Stimulated activated memory B cell treated with anti-CD40 and anti-IgM and Interleukin-4, amounts not matched to agents 10 μg/mL and 1 μg/mL and 100 μg/mL, for 72 hours (primary cell): ENCODE data around the gene TM4SF18.

ENCODE experiments used
- ATAC-seq: fragments of 150-1000 bp; cut with Tn5 transposase; 2 replicates; pipeline ENCODE4 v1.10.0; 2021
- H3K27ac Mint-ChIP-seq: one replicate; pipeline ENCODE4 v1.8.0; 2022; ENCODE audit warnings: mild to moderate bottlenecking, mixed read lengths
- H3K27me3 Mint-ChIP-seq: one replicate; pipeline ENCODE4 v1.8.0; 2022; ENCODE audit warnings: mixed read lengths
- H3K36me3 Mint-ChIP-seq: one replicate; pipeline ENCODE4 v1.8.0; 2022; ENCODE audit warnings: mixed read lengths
- H3K4me1 Mint-ChIP-seq: one replicate; pipeline ENCODE4 v1.8.0; 2022; ENCODE audit warnings: mixed read lengths
- H3K4me3 Mint-ChIP-seq: one replicate; pipeline ENCODE4 v1.8.0; 2022; ENCODE audit warnings: mild to moderate bottlenecking, moderate library complexity, mixed read lengths
- H3K9me3 Mint-ChIP-seq: one replicate; pipeline ENCODE4 v1.8.0; 2022; ENCODE audit warnings: mixed read lengths

TM4SF18 gene

GRCh38 chr3:149371723-149372114, 38.3 kb upstream of the TM4SF18 start:
- Mint-ChIP-seq H3K27me3 (peaks cover 35% of the 10 kb centered on the region), H3K36me3 (no peaks in the 10 kb centered on the region), H3K9me3 (no peaks in the 10 kb centered on the region)

GRCh38 chr3:149371001-149371722, 37.7 kb upstream of the TM4SF18 start:
- Mint-ChIP-seq H3K4me1 (no peaks in the 10 kb centered on the region), H3K27ac (no peak overlapping the region), H3K9me3 (no peaks in the 10 kb centered on the region), H3K36me3 (no peaks in the 10 kb centered on the region), H3K27me3 (peaks cover 34% of the 10 kb centered on the region), H3K4me3 (no peak overlapping the region)
- no peak for ATAC-seq

More at GRCh38 chr3:149371723-149372114, 38.3 kb upstream of the TM4SF18 start:
- no peaks in the 10 kb centered on the region for H3K4me1 Mint-ChIP-seq
- no peak overlapping the region for H3K4me3 Mint-ChIP-seq
- ATAC-seq, result no peak
- no peak overlapping the region for H3K27ac Mint-ChIP-seq

DNA sequence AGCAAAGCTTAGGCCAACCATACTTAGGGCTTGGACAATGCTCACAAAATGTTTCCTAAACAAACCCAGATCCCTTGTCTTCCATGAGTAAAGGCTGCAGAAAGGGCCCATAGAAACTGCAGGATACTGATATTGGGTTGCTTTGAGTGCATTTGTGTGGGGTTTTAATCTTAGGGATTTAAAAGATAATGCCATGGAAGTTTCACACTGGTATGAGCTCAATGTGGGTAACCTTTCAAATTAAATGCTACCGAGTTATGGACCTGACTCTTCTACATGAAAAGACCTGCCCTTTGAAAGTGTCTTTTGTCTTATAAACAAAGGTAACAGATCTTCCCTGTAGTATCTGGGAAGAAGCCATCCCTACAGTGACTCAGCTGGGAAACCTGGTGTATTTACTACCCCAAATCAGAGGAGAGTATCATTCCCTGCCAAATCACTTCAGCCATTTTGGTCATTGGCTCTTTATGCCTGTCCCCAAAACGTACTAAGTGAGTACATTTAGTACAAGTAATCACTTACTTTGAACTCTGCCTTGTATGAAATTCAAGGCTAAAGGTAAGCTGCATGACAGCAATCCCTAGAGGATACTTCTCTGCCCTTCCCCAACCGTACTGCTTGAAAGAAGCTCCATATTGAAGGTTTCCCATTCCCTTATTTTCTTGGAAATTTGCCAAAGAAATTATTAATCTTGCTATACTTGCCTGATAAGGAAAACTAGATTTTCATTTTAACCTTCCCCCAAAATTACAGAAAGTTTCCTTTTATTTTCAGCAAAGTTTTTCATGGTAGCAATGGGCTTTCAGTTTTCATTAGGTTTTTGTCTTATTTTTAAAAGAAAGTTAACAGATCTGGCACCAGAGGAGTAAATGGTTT, 36.8 kb upstream of the TM4SF18 start:
- Mint-ChIP-seq H3K36me3 (no peaks in the 10 kb centered on the region), H3K4me3 (no peak overlapping the region), H3K9me3 (no peaks in the 10 kb centered on the region), H3K27me3 (peaks cover 36% of the 10 kb centered on the region), H3K27ac (no peak overlapping the region), H3K4me1 (no peaks in the 10 kb centered on the region)
- no peak for ATAC-seq

DNA sequence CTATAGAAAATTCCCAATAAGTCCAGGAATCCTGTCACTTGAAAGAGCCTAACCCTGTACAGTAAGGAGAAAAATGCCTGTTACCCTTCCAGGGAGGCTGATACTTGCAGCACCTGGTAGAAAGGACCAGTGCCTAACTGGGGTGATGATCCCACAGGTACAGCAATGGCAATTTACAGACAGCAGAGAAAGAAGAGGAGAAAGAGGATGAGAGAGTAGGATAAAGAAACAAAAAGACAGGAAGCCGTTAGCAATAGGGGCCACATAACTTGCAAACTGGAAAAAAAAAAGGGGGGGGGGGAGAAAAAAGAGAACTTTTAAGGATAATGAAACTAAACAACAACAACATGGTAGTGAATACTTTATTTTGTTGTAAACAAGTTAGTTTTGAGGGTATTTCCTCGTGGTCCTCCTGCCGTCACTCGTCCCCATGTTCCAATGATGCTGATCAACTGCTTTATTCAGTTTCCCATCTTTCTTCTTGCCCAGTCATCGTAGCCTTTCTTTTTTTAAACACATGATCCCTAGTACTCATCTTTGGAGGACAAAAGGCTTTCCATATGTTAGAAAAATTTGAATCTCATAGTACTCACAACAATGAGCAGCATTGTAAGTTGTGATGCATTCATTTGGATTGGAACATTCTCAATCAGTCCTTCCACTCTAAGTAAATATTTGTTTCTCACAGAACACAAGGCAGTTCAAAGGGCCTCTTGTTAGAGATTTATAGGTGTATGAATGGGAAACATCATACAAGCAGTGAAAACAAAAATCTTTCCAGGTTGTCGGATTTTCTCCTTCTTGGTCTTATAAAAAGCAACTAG, 35.5 kb upstream of the TM4SF18 start:
- H3K27ac Mint-ChIP-seq, result no peak overlapping the region
- no peaks in the 10 kb centered on the region for H3K9me3 Mint-ChIP-seq

GRCh38 chr3:149368201-149368673, 34.8 kb upstream of the TM4SF18 start:
- no peaks in the 10 kb centered on the region for H3K36me3 Mint-ChIP-seq
- H3K4me1 Mint-ChIP-seq, result no peaks in the 10 kb centered on the region
- H3K4me3 Mint-ChIP-seq, result no peak overlapping the region
- no peak overlapping the region for H3K27ac Mint-ChIP-seq
- H3K9me3 Mint-ChIP-seq, result no peaks in the 10 kb centered on the region
- ATAC-seq, result no peak
- peaks cover 34% of the 10 kb centered on the region for H3K27me3 Mint-ChIP-seq

More for the DNA sequence above, 35.5 kb upstream of the TM4SF18 start:
- Mint-ChIP-seq H3K4me1 (no peaks in the 10 kb centered on the region), H3K27me3 (peaks cover 34% of the 10 kb centered on the region), H3K4me3 (no peak overlapping the region), H3K36me3 (no peaks in the 10 kb centered on the region)
- no peak for ATAC-seq

GRCh38 chr3:149366941-149367840, 33.8 kb upstream of the TM4SF18 start:
- Mint-ChIP-seq H3K27ac (no peak overlapping the region), H3K4me3 (no peak overlapping the region), H3K36me3 (no peaks in the 10 kb centered on the region), H3K9me3 (no peaks in the 10 kb centered on the region), H3K4me1 (no peaks in the 10 kb centered on the region), H3K27me3 (peaks cover 35% of the 10 kb centered on the region)
- no peak for ATAC-seq

DNA sequence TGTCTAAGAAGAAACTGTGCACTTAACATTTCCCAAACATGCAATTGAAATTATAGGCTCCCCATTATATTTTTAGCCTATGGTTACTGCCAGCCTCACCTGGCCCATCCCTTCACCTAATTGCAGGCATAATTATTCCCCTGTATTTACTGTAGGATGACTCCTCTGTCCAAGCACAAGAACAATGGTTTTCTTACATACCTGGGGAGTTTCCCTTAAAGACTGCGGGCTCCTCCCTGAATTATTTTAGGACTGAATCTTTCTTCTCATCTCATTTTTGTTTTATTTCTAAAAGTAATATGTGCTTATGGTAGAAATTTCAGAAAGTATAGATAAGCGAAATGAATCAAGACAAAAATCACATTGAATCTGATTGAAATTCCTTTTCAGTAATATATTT, 32.6 kb upstream of the TM4SF18 start:
- H3K36me3 Mint-ChIP-seq, result no peaks in the 10 kb centered on the region
- H3K27me3 Mint-ChIP-seq, result peaks cover 41% of the 10 kb centered on the region
- H3K9me3 Mint-ChIP-seq, result no peaks in the 10 kb centered on the region
- ATAC-seq, result no peak
- H3K27ac Mint-ChIP-seq, result no peak overlapping the region
- H3K4me3 Mint-ChIP-seq, result no peak overlapping the region
- no peaks in the 10 kb centered on the region for H3K4me1 Mint-ChIP-seq

- Mint-ChIP-seq H3K27me3 (peaks cover 36% of the 10 kb centered on the region), H3K9me3 (no peaks in the 10 kb centered on the region), H3K27ac (no peak overlapping the region), H3K4me3 (no peak overlapping the region), H3K36me3 (no peaks in the 10 kb centered on the region), H3K4me1 (no peaks in the 10 kb centered on the region)
- no peak for ATAC-seq
Observed at GRCh38 chr3:149364624-149365023, 31.2 kb upstream of the TM4SF18 start.

GRCh38 chr3:149363053-149363452, 29.6 kb upstream of the TM4SF18 start:
- Mint-ChIP-seq H3K36me3 (no peaks in the 10 kb centered on the region), H3K27ac (no peak overlapping the region), H3K4me1 (no peaks in the 10 kb centered on the region), H3K4me3 (no peak overlapping the region), H3K9me3 (no peaks in the 10 kb centered on the region), H3K27me3 (peaks cover 44% of the 10 kb centered on the region)
- ATAC-seq, result no peak

GRCh38 chr3:149362366-149362765, 28.9 kb upstream of the TM4SF18 start:
- H3K27ac Mint-ChIP-seq, result no peak overlapping the region
- H3K36me3 Mint-ChIP-seq, result no peaks in the 10 kb centered on the region
- ATAC-seq, result no peak
- no peaks in the 10 kb centered on the region for H3K4me1 Mint-ChIP-seq
- H3K4me3 Mint-ChIP-seq, result no peak overlapping the region
- H3K27me3 Mint-ChIP-seq, result peaks cover 39% of the 10 kb centered on the region
- no peaks in the 10 kb centered on the region for H3K9me3 Mint-ChIP-seq

DNA sequence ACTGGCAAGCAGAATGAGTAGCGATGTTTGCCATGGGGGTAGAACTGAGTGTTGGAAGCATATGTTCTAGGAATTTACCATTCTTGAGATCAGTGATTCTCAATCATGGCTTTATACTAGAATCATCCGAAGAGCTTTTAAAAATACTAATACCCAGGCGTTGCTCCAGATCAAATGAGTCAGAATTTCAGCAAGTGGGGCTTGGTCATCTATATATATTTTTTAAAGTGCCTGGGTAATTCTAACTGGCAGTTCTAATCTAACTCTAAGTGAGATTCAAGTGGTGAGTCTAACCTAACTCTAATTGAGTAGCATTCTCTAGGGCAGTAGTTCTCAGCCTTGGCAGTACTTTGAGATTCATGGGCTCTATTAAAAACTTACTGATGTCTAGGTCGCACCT, 23.2 kb upstream of the TM4SF18 start:
- no peak for ATAC-seq
- H3K4me3 Mint-ChIP-seq, result no peak overlapping the region
- peaks cover 27% of the 10 kb centered on the region for H3K27me3 Mint-ChIP-seq
- H3K4me1 Mint-ChIP-seq, result no peaks in the 10 kb centered on the region
- no peaks in the 10 kb centered on the region for H3K36me3 Mint-ChIP-seq
- H3K27ac Mint-ChIP-seq, result no peak overlapping the region
- no peaks in the 10 kb centered on the region for H3K9me3 Mint-ChIP-seq

DNA sequence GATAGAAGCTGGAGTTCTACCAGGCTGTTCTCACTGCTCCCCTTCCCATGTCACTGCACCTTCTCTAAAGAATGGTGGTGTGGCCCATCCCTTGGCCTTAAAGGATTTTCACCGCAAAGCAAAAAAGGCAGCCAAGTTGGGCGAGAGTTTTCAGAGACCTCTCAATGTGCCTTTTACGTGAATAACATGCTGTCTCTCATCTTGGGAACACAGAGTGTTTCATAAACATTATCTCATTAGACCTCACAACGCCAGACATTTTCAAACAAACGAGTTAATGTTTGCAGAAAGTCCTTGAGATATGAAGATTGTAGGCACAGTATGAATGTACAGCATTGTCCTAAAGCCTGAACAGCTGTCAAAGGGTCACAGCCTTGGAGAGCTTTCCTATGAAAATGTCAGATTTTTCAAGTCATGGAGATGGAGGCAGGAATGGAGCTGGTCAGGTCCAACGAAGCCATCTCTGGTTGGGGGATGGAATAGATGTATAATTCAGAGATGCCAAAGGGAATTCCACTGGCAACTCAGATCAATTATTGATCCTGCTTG, 22.7 kb upstream of the TM4SF18 start:
- H3K9me3 Mint-ChIP-seq, result no peaks in the 10 kb centered on the region
- no peaks in the 10 kb centered on the region for H3K36me3 Mint-ChIP-seq
- peaks cover 22% of the 10 kb centered on the region for H3K27me3 Mint-ChIP-seq
- no peak overlapping the region for H3K27ac Mint-ChIP-seq
- no peak for ATAC-seq
- no peak overlapping the region for H3K4me3 Mint-ChIP-seq
- H3K4me1 Mint-ChIP-seq, result no peaks in the 10 kb centered on the region

DNA sequence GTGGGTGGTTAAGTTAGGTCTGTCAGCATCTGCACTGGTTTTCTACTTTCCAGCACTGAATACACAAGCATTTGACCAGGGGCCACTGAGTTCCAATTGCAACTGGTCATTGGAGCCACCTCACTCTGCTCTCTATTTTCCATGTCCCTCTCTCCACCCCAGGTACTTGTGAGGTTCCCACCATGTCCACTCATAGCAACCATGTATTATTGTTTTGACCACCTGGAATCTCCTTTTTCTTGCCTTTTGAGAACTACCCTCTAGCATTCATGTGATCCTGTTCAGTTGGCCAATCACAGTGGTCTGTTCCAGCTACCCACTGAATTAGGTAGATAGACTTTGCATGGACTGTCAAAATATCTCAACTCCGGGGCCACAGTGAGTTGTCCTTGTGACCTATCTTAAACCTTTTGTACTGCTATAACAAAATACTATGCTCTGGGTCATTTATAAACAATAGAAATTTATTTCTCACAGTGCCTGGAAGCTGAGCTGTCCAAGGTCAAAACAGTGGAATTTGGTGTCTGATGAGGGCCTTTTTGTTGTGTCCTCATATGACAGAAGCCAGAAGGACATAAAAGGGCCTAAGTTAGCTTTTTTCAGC, 20.2 kb upstream of the TM4SF18 start:
- Mint-ChIP-seq H3K4me3 (no peak overlapping the region), H3K9me3 (no peaks in the 10 kb centered on the region), H3K27ac (no peak overlapping the region), H3K27me3 (peaks cover 25% of the 10 kb centered on the region), H3K4me1 (no peaks in the 10 kb centered on the region), H3K36me3 (no peaks in the 10 kb centered on the region)
- no peak for ATAC-seq

GRCh38 chr3:149352556-149352955, 19.1 kb upstream of the TM4SF18 start:
- Mint-ChIP-seq H3K27me3 (peaks cover 26% of the 10 kb centered on the region), H3K36me3 (no peaks in the 10 kb centered on the region), H3K9me3 (no peaks in the 10 kb centered on the region), H3K4me1 (no peaks in the 10 kb centered on the region), H3K27ac (no peak overlapping the region), H3K4me3 (no peak overlapping the region)
- peak; percentile 53 for ATAC-seq
